GM23338 (cell line): ENCODE measurements around the gene BICDL2. TPM values are rescaled to one million over a fixed set of nuclear protein-coding genes. Genes with fewer than 3 reads are reported as not detected.

ENCODE experiments used
- ATAC-seq: fragments of 200-7000 bp; cut with Tn5 transposase; 3 replicates; pipeline ENCODE4 v1.9.1; 2020
- DNase-seq: peaks from one replicate; pipeline ENCODE4 v3.0.0-alpha.2; 2015; ENCODE audit warnings: low spot score
- H2AFZ ChIP-seq: fragments of 200-600 bp; sonication (generic); 2 replicates; pipeline ENCODE4 v1.8.0; 2016; ENCODE audit warnings: antibody characterized with exemption, mild to moderate bottlenecking, moderate library complexity
- H3F3A ChIP-seq: fragments of 200-600 bp; sonication (generic); replicated peaks from 2 replicates; pipeline ENCODE4 v1.8.0; 2017; ENCODE audit warnings: antibody characterized with exemption, mixed run types, low read depth
- H3K27ac ChIP-seq: fragments of 200-600 bp; sonication (generic); 2 replicates; pipeline ENCODE4 v1.6.1; 2016; ENCODE audit warnings: low read depth
- H3K27me3 ChIP-seq: fragments of 200-600 bp; sonication (generic); 2 replicates; pipeline ENCODE4 v1.8.0; 2016; ENCODE audit warnings: mild to moderate bottlenecking, mixed run types, moderate library complexity; ENCODE audit not compliant: insufficient read depth
- H3K36me3 ChIP-seq: fragments of 200-600 bp; sonication (generic); 2 replicates; pipeline ENCODE4 v1.8.0; 2016; ENCODE audit warnings: mild to moderate bottlenecking; ENCODE audit not compliant: insufficient read depth
- H3K4me1 ChIP-seq: fragments of 200-600 bp; sonication (generic); 2 replicates; pipeline ENCODE4 v1.8.0; 2016; ENCODE audit warnings: mild to moderate bottlenecking, moderate library complexity; ENCODE audit not compliant: insufficient read depth
- H3K4me2 ChIP-seq: fragments of 200-600 bp; sonication (generic); 2 replicates; pipeline ENCODE4 v1.7.1; 2017; ENCODE audit warnings: mixed run types
- H3K4me3 ChIP-seq: fragments of 200-600 bp; sonication (generic); 2 replicates; pipeline ENCODE4 v1.6.1; 2016; ENCODE audit warnings: mixed run types
- H3K79me2 ChIP-seq: fragments of 200-600 bp; sonication (generic); replicated peaks from 2 replicates; pipeline ENCODE4 v1.8.0; 2017; ENCODE audit warnings: mild to moderate bottlenecking; ENCODE audit not compliant: insufficient read depth
- H3K9me2 ChIP-seq: fragments of 200-600 bp; sonication (generic); 2 replicates; pipeline ENCODE4 v1.8.0; 2017; ENCODE audit not compliant: insufficient read depth
- H4K20me1 ChIP-seq: fragments of 200-600 bp; sonication (generic); replicated peaks from 2 replicates; pipeline ENCODE4 v1.8.0; 2017; ENCODE audit warnings: mild to moderate bottlenecking; ENCODE audit not compliant: insufficient read depth
- H3K27ac Mint-ChIP-seq: 2 replicates; pipeline ENCODE4 v1.8.0; 2020; ENCODE audit warnings: inconsistent platforms, mild to moderate bottlenecking, moderate library complexity, mixed read lengths
- H3K27me3 Mint-ChIP-seq: 3 replicates; pipeline ENCODE4 v1.8.0; 2022; ENCODE audit warnings: low read depth, mild to moderate bottlenecking, moderate library complexity, mixed read lengths, inconsistent platforms; ENCODE audit not compliant: insufficient read depth, poor library complexity
- H3K36me3 Mint-ChIP-seq: 3 replicates; pipeline ENCODE4 v1.8.0; 2021; ENCODE audit warnings: low read depth, mild to moderate bottlenecking, inconsistent platforms, moderate library complexity, mixed read lengths
- H3K4me1 Mint-ChIP-seq: 3 replicates; pipeline ENCODE4 v1.8.0; 2020; ENCODE audit warnings: mild to moderate bottlenecking, inconsistent platforms, mixed read lengths
- H3K4me3 Mint-ChIP-seq: 3 replicates; pipeline ENCODE4 v1.8.0; 2021; ENCODE audit warnings: moderate library complexity, mild to moderate bottlenecking, inconsistent platforms, mixed read lengths
- H3K9me3 Mint-ChIP-seq: 3 replicates; pipeline ENCODE4 v1.8.0; 2020; ENCODE audit warnings: moderate library complexity, mild to moderate bottlenecking, inconsistent platforms, mixed read lengths
- EZH2 ChIP-seq: fragments of 200-600 bp; sonication (generic); IDR thresholded peaks from one replicate; pipeline ENCODE4 v1.8.0; 2017; ENCODE audit warnings: antibody characterized with exemption, mild to moderate bottlenecking, low read depth; ENCODE audit not compliant: unreplicated experiment
- JUNB ChIP-seq: IDR thresholded peaks from one replicate; pipeline ENCODE4 v1.6.1; 2016; ENCODE audit warnings: antibody characterized with exemption; ENCODE audit not compliant: unreplicated experiment
- STAT1 ChIP-seq: IDR thresholded peaks from one replicate; pipeline ENCODE4 v1.6.1; 2016; ENCODE audit warnings: antibody characterized with exemption; ENCODE audit not compliant: unreplicated experiment
- ZNF462 ChIP-seq: fragments of 250-450 bp; sonication (Bioruptor Pico); IDR thresholded peaks from 2 replicates; pipeline ENCODE4 v1.5.0; 2020; ENCODE audit warnings: mild to moderate bottlenecking, moderate library complexity
- polyA plus RNA-seq: library from polyadenylated mRNA; unstranded; fragments of >200 nt; fragmentation: Nextera tagmentation; extraction: Ambion mirVana; gene quantifications from 2 replicates; pipeline ENCODE4 v1.2.1, GENCODE V29; 2016
- total RNA-seq: library from RNA; depleted of rRNA; stranded (reverse); fragments of >200 nt; shearing (Covaris generic); gene quantifications from 2 replicates; pipeline ENCODE4 v1.2.3, GENCODE V29; 2014
- TF ChIP-seq, protein P1 (sequence below): IDR thresholded peaks from one replicate; pipeline ENCODE4 v1.6.1; 2018; ENCODE audit warnings: antibody characterized with exemption; ENCODE audit not compliant: unreplicated experiment

The BICDL2 gene
- total and polyA plus RNA-seq, 2 experiments from 2014 or later: 12.7 to 18.4 TPM

DNA sequence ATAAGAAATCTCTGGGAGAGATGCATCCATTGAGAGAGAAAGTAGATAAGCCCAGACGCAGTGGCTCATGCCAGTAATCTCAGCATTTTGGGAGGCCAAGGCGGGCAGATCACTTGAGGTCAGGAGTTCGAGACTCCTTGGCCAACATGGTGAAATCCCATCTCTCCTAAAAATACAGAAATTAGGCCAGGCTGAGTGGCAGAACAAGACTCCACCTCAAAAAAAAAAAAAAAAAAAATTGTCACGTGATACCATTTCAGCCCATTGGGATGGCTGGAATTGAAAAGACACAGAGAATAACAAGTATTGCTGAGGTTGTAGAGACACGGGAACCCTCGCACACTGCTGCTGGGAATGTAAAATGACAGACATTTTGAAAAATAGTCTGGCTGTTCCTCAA lies 25.8 kb upstream of the BICDL2 start:
- Mint-ChIP-seq H3K27ac (no peak overlapping the region), H3K4me1 (peaks cover 24% of the 10 kb centered on the region), H3K27me3 (peaks cover 28% of the 10 kb centered on the region), H3K4me3 (no peak overlapping the region), H3K9me3 (no peaks in the 10 kb centered on the region), H3K36me3 (no peaks in the 10 kb centered on the region; the same call in 2 of the 3 replicates)
- H3K4me2 ChIP-seq: no peak overlapping the region
- H3K36me3 ChIP-seq: no peaks in the 10 kb centered on the region
- TF ChIP-seq ZNF462 (no peak), JUNB (no peak), STAT1 (no peak), EZH2 (no peak)
- H3K27me3 ChIP-seq: peaks cover 4% of the 10 kb centered on the region; the same call in 1 of the 2 replicates
- H3K27ac ChIP-seq: no peak overlapping the region
- H3K4me3 ChIP-seq: no peak overlapping the region
- DNase-seq: no peak
- no peak for ATAC-seq
- H3K4me1 ChIP-seq: peaks cover 14% of the 10 kb centered on the region
- no peak overlapping the region for H2AFZ ChIP-seq
- no peaks in the 10 kb centered on the region; the same call in 1 of the 2 replicates for H3K79me2 ChIP-seq
- no peaks in the 10 kb centered on the region; the same call in 1 of the 2 replicates for H4K20me1 ChIP-seq
- H3F3A ChIP-seq: peaks cover 12% of the 10 kb centered on the region
- H3K9me2 ChIP-seq: no peaks in the 10 kb centered on the region

- no peak for DNase-seq
- TF ChIP-seq STAT1 (no peak), JUNB (no peak)
- TF ChIP-seq, protein P1, sequence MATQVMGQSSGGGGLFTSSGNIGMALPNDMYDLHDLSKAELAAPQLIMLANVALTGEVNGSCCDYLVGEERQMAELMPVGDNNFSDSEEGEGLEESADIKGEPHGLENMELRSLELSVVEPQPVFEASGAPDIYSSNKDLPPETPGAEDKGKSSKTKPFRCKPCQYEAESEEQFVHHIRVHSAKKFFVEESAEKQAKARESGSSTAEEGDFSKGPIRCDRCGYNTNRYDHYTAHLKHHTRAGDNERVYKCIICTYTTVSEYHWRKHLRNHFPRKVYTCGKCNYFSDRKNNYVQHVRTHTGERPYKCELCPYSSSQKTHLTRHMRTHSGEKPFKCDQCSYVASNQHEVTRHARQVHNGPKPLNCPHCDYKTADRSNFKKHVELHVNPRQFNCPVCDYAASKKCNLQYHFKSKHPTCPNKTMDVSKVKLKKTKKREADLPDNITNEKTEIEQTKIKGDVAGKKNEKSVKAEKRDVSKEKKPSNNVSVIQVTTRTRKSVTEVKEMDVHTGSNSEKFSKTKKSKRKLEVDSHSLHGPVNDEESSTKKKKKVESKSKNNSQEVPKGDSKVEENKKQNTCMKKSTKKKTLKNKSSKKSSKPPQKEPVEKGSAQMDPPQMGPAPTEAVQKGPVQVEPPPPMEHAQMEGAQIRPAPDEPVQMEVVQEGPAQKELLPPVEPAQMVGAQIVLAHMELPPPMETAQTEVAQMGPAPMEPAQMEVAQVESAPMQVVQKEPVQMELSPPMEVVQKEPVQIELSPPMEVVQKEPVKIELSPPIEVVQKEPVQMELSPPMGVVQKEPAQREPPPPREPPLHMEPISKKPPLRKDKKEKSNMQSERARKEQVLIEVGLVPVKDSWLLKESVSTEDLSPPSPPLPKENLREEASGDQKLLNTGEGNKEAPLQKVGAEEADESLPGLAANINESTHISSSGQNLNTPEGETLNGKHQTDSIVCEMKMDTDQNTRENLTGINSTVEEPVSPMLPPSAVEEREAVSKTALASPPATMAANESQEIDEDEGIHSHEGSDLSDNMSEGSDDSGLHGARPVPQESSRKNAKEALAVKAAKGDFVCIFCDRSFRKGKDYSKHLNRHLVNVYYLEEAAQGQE: no peak
Measured at GRCh38 chr16:3060339-3061127, 23.8 kb upstream of the BICDL2 start.

More at GRCh38 chr16:3060339-3061127, 23.8 kb upstream of the BICDL2 start:
- no peak overlapping the region for H2AFZ ChIP-seq
- no peaks in the 10 kb centered on the region for H3K9me2 ChIP-seq
- H3K4me2 ChIP-seq: no peak overlapping the region
- H3K79me2 ChIP-seq: no peaks in the 10 kb centered on the region; the same call in 1 of the 2 replicates
- Mint-ChIP-seq H3K27ac (peak overlapping the region; percentile 20; the same call in 1 of the 2 replicates), H3K27me3 (peaks cover 20% of the 10 kb centered on the region), H3K36me3 (peaks cover 6% of the 10 kb centered on the region; the same call in 1 of the 3 replicates), H3K4me3 (peak overlapping the region; percentile 73; the same call in 2 of the 3 replicates), H3K9me3 (no peaks in the 10 kb centered on the region), H3K4me1 (peaks cover 25% of the 10 kb centered on the region)
- peaks cover 14% of the 10 kb centered on the region for H3K4me1 ChIP-seq
- no peaks in the 10 kb centered on the region; the same call in 1 of the 2 replicates for H4K20me1 ChIP-seq
- peaks cover 15% of the 10 kb centered on the region for H3F3A ChIP-seq
- no peak overlapping the region for H3K4me3 ChIP-seq
- H3K27ac ChIP-seq: no peak overlapping the region
- ATAC-seq: no peak
- peaks cover 4% of the 10 kb centered on the region; the same call in 1 of the 2 replicates for H3K27me3 ChIP-seq
- no peaks in the 10 kb centered on the region for H3K36me3 ChIP-seq
